PC-9 (cell line): ENCODE measurements around the gene GPR137B.

ENCODE experiments used
- EZH2 ChIP-seq: fragments of 200-600 bp; sonication (generic); IDR thresholded peaks from 2 replicates; pipeline ENCODE4 v1.8.0; 2017; ENCODE audit warnings: antibody characterized with exemption, low read depth
- TF ChIP-seq, protein P1 (sequence below): fragments of 200-600 bp; sonication (generic); conservative IDR thresholded peaks from 2 replicates; pipeline ENCODE4 v1.6.1; 2017; ENCODE audit warnings: mixed run types, antibody characterized with exemption, mild to moderate bottlenecking, moderate library complexity

DNA sequence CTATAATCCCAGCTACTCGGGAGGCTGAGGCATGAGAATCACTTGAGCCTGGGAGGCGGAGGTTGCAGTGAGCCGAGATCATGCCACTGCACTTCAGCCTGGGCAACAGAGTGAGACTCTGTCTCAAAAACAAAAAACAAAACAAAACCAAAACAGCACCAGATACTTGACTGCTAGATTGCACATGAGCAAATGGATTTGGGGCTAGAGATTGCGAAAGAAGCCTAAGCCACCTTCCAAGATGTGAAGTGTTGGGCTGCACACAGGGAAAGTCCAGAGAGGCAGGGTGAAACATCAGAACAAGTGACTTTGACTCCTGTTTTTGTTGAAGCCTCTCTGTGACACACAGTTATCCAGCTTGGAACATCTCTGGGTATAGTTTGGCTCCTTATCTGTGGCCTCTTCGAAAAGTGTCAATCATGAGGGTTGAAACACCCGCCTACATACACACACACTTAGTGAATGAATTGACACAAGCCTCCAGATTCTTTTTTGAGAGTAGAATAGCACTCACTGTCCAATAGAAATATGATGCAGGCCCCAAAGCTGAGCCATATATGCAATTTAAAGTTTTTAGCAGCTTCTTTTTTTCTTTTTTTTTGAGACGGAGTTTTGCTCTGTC is 34.2 kb upstream of the GPR137B start:
- TF ChIP-seq, protein P1, sequence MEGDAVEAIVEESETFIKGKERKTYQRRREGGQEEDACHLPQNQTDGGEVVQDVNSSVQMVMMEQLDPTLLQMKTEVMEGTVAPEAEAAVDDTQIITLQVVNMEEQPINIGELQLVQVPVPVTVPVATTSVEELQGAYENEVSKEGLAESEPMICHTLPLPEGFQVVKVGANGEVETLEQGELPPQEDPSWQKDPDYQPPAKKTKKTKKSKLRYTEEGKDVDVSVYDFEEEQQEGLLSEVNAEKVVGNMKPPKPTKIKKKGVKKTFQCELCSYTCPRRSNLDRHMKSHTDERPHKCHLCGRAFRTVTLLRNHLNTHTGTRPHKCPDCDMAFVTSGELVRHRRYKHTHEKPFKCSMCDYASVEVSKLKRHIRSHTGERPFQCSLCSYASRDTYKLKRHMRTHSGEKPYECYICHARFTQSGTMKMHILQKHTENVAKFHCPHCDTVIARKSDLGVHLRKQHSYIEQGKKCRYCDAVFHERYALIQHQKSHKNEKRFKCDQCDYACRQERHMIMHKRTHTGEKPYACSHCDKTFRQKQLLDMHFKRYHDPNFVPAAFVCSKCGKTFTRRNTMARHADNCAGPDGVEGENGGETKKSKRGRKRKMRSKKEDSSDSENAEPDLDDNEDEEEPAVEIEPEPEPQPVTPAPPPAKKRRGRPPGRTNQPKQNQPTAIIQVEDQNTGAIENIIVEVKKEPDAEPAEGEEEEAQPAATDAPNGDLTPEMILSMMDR = no peak
- TF ChIP-seq EZH2 = no peak
